Ovary (tissue), 3 donors: Measurements from ENCODE around the gene SOCS1.

Experiments
- POLR2A ChIP-seq: fragments of 450-650 bp; IDR thresholded peaks from one replicate; pipeline ENCODE4 v1.6.1; 2017; ENCODE audit warnings: antibody characterized with exemption, mild to moderate bottlenecking, moderate library complexity
- TF ChIP-seq, protein P1 (sequence below), 3 donors: fragments of 450-650 bp in 2 of 3; fragments of 200-600 bp in 1 of 3; IDR thresholded peaks; one replicate each; pipeline versions ENCODE4 v1.5.1 to v1.8.0; 2016 to 2022; ENCODE audit warnings: antibody characterized with exemption in 3 of 3, mild to moderate bottlenecking in 1 of 3
- donor health status: DM: no; HTN: no; CAD: no.

DNA sequence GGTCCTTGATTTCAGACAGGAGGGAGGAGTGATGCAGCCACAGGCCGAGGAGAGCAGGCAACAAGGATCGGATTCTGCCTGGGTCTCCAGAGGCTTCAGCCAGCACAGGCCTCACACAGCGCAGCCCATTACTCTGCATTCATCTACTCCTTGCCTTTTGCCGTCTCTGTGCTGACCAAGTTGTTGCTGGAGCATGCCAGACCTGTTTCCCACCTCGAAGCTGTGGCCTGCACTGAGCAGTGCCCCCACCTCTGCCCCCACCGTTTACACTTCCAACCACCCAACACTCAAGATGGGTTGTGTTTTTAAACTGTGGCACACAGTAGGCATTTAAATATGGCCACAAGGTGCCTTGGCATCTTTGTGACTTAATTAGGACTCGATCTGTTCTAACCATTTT is 19.0 kb upstream of the SOCS1 start:
- TF ChIP-seq, protein P1, sequence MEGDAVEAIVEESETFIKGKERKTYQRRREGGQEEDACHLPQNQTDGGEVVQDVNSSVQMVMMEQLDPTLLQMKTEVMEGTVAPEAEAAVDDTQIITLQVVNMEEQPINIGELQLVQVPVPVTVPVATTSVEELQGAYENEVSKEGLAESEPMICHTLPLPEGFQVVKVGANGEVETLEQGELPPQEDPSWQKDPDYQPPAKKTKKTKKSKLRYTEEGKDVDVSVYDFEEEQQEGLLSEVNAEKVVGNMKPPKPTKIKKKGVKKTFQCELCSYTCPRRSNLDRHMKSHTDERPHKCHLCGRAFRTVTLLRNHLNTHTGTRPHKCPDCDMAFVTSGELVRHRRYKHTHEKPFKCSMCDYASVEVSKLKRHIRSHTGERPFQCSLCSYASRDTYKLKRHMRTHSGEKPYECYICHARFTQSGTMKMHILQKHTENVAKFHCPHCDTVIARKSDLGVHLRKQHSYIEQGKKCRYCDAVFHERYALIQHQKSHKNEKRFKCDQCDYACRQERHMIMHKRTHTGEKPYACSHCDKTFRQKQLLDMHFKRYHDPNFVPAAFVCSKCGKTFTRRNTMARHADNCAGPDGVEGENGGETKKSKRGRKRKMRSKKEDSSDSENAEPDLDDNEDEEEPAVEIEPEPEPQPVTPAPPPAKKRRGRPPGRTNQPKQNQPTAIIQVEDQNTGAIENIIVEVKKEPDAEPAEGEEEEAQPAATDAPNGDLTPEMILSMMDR (IDR thresholded peaks at IDR 0.05), result no peak
- TF ChIP-seq POLR2A, result no peak
